Skin of body (tissue), 2 donors: ENCODE measurements around the gene FTHL17. TPM values are rescaled to one million over a fixed set of nuclear protein-coding genes. Genes with fewer than 3 reads are reported as not detected.
A peak's percentile ranks its signal among the peaks of the same experiment; 100 is the strongest.

ENCODE experiments used
- DNase-seq: peaks from one replicate; lab custom pipeline; 2025; lab: John Stamatoyannopoulos, UW
- total RNA-seq: library from RNA; depleted of rRNA; stranded (reverse); fragments of >200 nt; gene quantifications from one replicate; pipeline ENCODE4 v1.2.3, GENCODE V29; 2014

FTHL17 gene
- not detected for total RNA-seq

- DNase-seq = no peak
Measured at GRCh38 chrX:31071725-31072124, at the start of gene FTHL17. TSS of gene FTHL17 (minus strand) at chrX:31072041. CDS start at chrX:31071953, 88 bp downstream.

- DNase-seq = no peak
Measured at GRCh38 chrX:31117266-31117665, 45.4 kb upstream of the FTHL17 start.

GRCh38 chrX:31115398-31115797 lies 43.6 kb upstream of the FTHL17 start:
- DNase-seq = no peak

GRCh38 chrX:31114858-31115257 lies 43.0 kb upstream of the FTHL17 start:
- DNase-seq = no peak

GRCh38 chrX:31112226-31112999 lies 40.6 kb upstream of the FTHL17 start:
- no peak for DNase-seq

GRCh38 chrX:31110657-31111056 lies 38.8 kb upstream of the FTHL17 start:
- no peak for DNase-seq

GRCh38 chrX:31099536-31100090 lies 27.8 kb upstream of the FTHL17 start:
- DNase-seq = no peak

- DNase-seq = no peak
Measured at GRCh38 chrX:31098079-31098478, 26.2 kb upstream of the FTHL17 start.

GRCh38 chrX:31093639-31093975 lies 21.8 kb upstream of the FTHL17 start:
- no peak for DNase-seq

GRCh38 chrX:31092970-31093638 lies 21.3 kb upstream of the FTHL17 start:
- no peak for DNase-seq

GRCh38 chrX:31092476-31092875 lies 20.6 kb upstream of the FTHL17 start:
- no peak for DNase-seq

- DNase-seq = no peak
Measured at GRCh38 chrX:31091819-31092218, 20.0 kb upstream of the FTHL17 start.

GRCh38 chrX:31074522-31074921 lies 2.7 kb upstream of the FTHL17 start:
- no peak for DNase-seq

- DNase-seq = no peak
Measured at GRCh38 chrX:31071262-31071661, 579 bp downstream of the FTHL17 start.

- DNase-seq = peak; percentile 23
Measured at GRCh38 chrX:31070057-31070468, 1.8 kb downstream of the FTHL17 start.

- no peak for DNase-seq
Measured at GRCh38 chrX:31063114-31063513, 8.7 kb downstream of the FTHL17 start.

GRCh38 chrX:31061091-31061490 lies 10.8 kb downstream of the FTHL17 start:
- DNase-seq = no peak

- no peak for DNase-seq
Measured at GRCh38 chrX:31060016-31060415, 11.8 kb downstream of the FTHL17 start.

- DNase-seq = no peak
Measured at GRCh38 chrX:31058284-31058683, 13.6 kb downstream of the FTHL17 start.

GRCh38 chrX:31057691-31058090 lies 14.2 kb downstream of the FTHL17 start:
- no peak for DNase-seq

GRCh38 chrX:31057291-31057690 lies 14.6 kb downstream of the FTHL17 start:
- no peak for DNase-seq

GRCh38 chrX:31053621-31054020 lies 18.2 kb downstream of the FTHL17 start:
- no peak for DNase-seq

- no peak for DNase-seq
Measured at GRCh38 chrX:31039327-31039711, 32.5 kb downstream of the FTHL17 start.
